HS-5 (cell line): ENCODE data around the gene LPAR1.

ENCODE experiments used
- DNase-seq: peaks from one replicate; pipeline ENCODE4 v3.0.0-alpha.2; 2012; ENCODE audit warnings: low read depth

The LPAR1 gene

GRCh38 chr9:110999379-110999778 is 38.9 kb downstream of the LPAR1 start:
- no peak for DNase-seq

- no peak for DNase-seq
Observed at GRCh38 chr9:110997847-110998246, 40.4 kb downstream of the LPAR1 start.

- no peak for DNase-seq
Observed at GRCh38 chr9:110996436-110997220, 41.6 kb downstream of the LPAR1 start.

GRCh38 chr9:110995420-110996340 is 42.6 kb downstream of the LPAR1 start:
- no peak for DNase-seq

- DNase-seq, result no peak
Observed at GRCh38 chr9:110994771-110995241, 43.5 kb downstream of the LPAR1 start.

GRCh38 chr9:110990481-110990880 is 47.8 kb downstream of the LPAR1 start:
- DNase-seq, result no peak

GRCh38 chr9:110986529-110986928 is 51.7 kb downstream of the LPAR1 start:
- no peak for DNase-seq

- DNase-seq, result no peak
Observed at GRCh38 chr9:110984890-110985437, 53.3 kb downstream of the LPAR1 start.

GRCh38 chr9:110980261-110980660 is 58.0 kb downstream of the LPAR1 start:
- no peak for DNase-seq

- DNase-seq, result no peak
Observed at GRCh38 chr9:110979636-110980035, 58.6 kb downstream of the LPAR1 start.

- DNase-seq, result no peak
Observed at GRCh38 chr9:110978516-110978915, 59.8 kb downstream of the LPAR1 start.

- peak; percentile 87 for DNase-seq
Observed at GRCh38 chr9:110977259-110977709, 61.0 kb downstream of the LPAR1 start.

GRCh38 chr9:110975969-110976368 is 62.3 kb downstream of the LPAR1 start:
- no peak for DNase-seq

- no peak for DNase-seq
Observed at GRCh38 chr9:110975278-110975677, 63.0 kb downstream of the LPAR1 start.

GRCh38 chr9:110971705-110972104 is 66.6 kb downstream of the LPAR1 start:
- no peak for DNase-seq

GRCh38 chr9:110971234-110971633 is 67.0 kb downstream of the LPAR1 start:
- DNase-seq, result no peak

- DNase-seq, result peak; percentile 88
Observed at GRCh38 chr9:110969971-110970386, 68.3 kb downstream of the LPAR1 start.

- no peak for DNase-seq
Observed at GRCh38 chr9:110968096-110968495, 70.2 kb downstream of the LPAR1 start.

GRCh38 chr9:110967196-110967595 is 71.1 kb downstream of the LPAR1 start:
- no peak for DNase-seq

- DNase-seq, result no peak
Observed at GRCh38 chr9:110960288-110960687, 78.0 kb downstream of the LPAR1 start.

- DNase-seq, result no peak
Observed at GRCh38 chr9:110958847-110959246, 79.4 kb downstream of the LPAR1 start.

GRCh38 chr9:110954822-110955291 is 83.4 kb downstream of the LPAR1 start:
- no peak for DNase-seq

- no peak for DNase-seq
Observed at GRCh38 chr9:110952540-110952859, 85.8 kb downstream of the LPAR1 start.
